HEK293 (cell line): ENCODE results near the gene RPL22.

Source experiments
- CTCF ChIA-PET: fragments of 350-600 bp; formaldehyde crosslinking; extraction: SDS; loops from one replicate; lab custom pipeline; 2021; ENCODE audit warnings: antibody characterized with exemption; lab: Yijun Ruan, JAX
- POLR2A ChIA-PET: fragments of 300-600 bp; formaldehyde crosslinking; extraction: SDS; loops from one replicate; lab custom pipeline; 2020; ENCODE audit warnings: antibody characterized with exemption, inconsistent platforms; lab: Yijun Ruan, JAX
- H3K27ac ChIP-seq: fragments of 200-500 bp; sonication (Bioruptor generic); 2 replicates; pipeline ENCODE4 v1.5.1; 2014; ENCODE audit warnings: low read depth, low read length, control low read depth, inconsistent platforms; ENCODE audit errors: extremely low read depth
- H3K36me3 ChIP-seq, 2 experiments: fragments of 200-500 bp in 1 of 2; sonication (Bioruptor generic) in 1 of 2; 1 replicate in 1 of 2; 2 replicates in 1 of 2; pipeline ENCODE4 v1.5.1; 2014 to 2017; ENCODE audit warnings: inconsistent platforms in 2 of 2, low read length in 2 of 2; ENCODE audit not compliant: control insufficient read depth in 2 of 2, insufficient read depth in 1 of 2
- H3K4me1 ChIP-seq: fragments of 200-500 bp; sonication (Bioruptor generic); 2 replicates; pipeline ENCODE4 v1.5.1; 2014; ENCODE audit warnings: mild to moderate bottlenecking, low read length, inconsistent platforms; ENCODE audit not compliant: control insufficient read depth, insufficient read depth
- H3K4me3 ChIP-seq: 2 replicates; pipeline ENCODE4 v1.5.1; 2011; ENCODE audit warnings: low read depth, mild to moderate bottlenecking, control low read depth, low read length, moderate library complexity
- H3K9me3 ChIP-seq: fragments of 200-500 bp; sonication (Bioruptor generic); 2 replicates; pipeline ENCODE4 v1.5.1; 2014; ENCODE audit warnings: low read depth, low read length, inconsistent platforms; ENCODE audit not compliant: control insufficient read depth, insufficient read depth
- KLF16 ChIP-seq: fragments of 450-650 bp; formaldehyde crosslinking; IDR thresholded peaks from 2 replicates; pipeline ENCODE4 v1.5.1; 2017; ENCODE audit warnings: missing biosample characterization, missing genetic modification characterization
- MEIS1 ChIP-seq: sonication (generic); formaldehyde crosslinking; IDR thresholded peaks from 2 replicates; pipeline ENCODE4 v1.8.1; 2022; ENCODE audit warnings: missing genetic modification reagents, mild to moderate bottlenecking, borderline replicate concordance
- ZFP41 ChIP-seq: fragments of 450-650 bp; formaldehyde crosslinking; IDR thresholded peaks from 2 replicates; pipeline ENCODE4 v1.5.1; 2016; ENCODE audit warnings: missing biosample characterization, missing genetic modification characterization, borderline replicate concordance
- ZNF132 ChIP-seq: fragments of 450-650 bp; formaldehyde crosslinking; IDR thresholded peaks from 2 replicates; pipeline ENCODE4 v1.5.1; 2017; ENCODE audit warnings: missing biosample characterization, missing genetic modification characterization, borderline replicate concordance
- ZNF146 ChIP-seq: fragments of 450-650 bp; formaldehyde crosslinking; IDR thresholded peaks from 2 replicates; pipeline ENCODE4 v1.5.1; 2016; ENCODE audit warnings: missing biosample characterization, missing genetic modification characterization
- ZNF302 ChIP-seq: fragments of 450-650 bp; formaldehyde crosslinking; IDR thresholded peaks from 2 replicates; pipeline ENCODE4 v1.5.1; 2016; ENCODE audit warnings: missing biosample characterization, missing genetic modification characterization, low read depth
- ZNF335 ChIP-seq: fragments of 450-650 bp; formaldehyde crosslinking; conservative IDR thresholded peaks from 2 replicates; pipeline ENCODE4 v1.5.1; 2016; ENCODE audit warnings: missing biosample characterization, missing genetic modification characterization
- ZNF394 ChIP-seq: fragments of 450-650 bp; formaldehyde crosslinking; IDR thresholded peaks from 2 replicates; pipeline ENCODE4 v1.5.1; 2016; ENCODE audit warnings: missing biosample characterization, missing genetic modification characterization, mild to moderate bottlenecking, moderate library complexity, borderline replicate concordance
- ZNF501 ChIP-seq: fragments of 450-650 bp; formaldehyde crosslinking; IDR thresholded peaks from 2 replicates; pipeline ENCODE4 v1.5.1; 2016; ENCODE audit warnings: missing biosample characterization, missing genetic modification characterization
- ZNF629 ChIP-seq: fragments of 450-650 bp; formaldehyde crosslinking; IDR thresholded peaks from 2 replicates; pipeline ENCODE4 v1.5.1; 2017; ENCODE audit warnings: missing biosample characterization, missing genetic modification characterization
- ZNF670 ChIP-seq: fragments of 450-650 bp; formaldehyde crosslinking; IDR thresholded peaks from 2 replicates; pipeline ENCODE4 v1.5.1; 2016; ENCODE audit warnings: missing biosample characterization, missing genetic modification characterization, low read depth
- ZNF768 ChIP-seq: fragments of 450-650 bp; formaldehyde crosslinking; IDR thresholded peaks from 2 replicates; pipeline ENCODE4 v1.5.1; 2018; ENCODE audit warnings: missing biosample characterization, mild to moderate bottlenecking, missing genetic modification characterization
- ZNF792 ChIP-seq: fragments of 450-650 bp; formaldehyde crosslinking; IDR thresholded peaks from 2 replicates; pipeline ENCODE4 v1.5.1; 2016; ENCODE audit warnings: missing biosample characterization, missing genetic modification characterization
- ZNF837 ChIP-seq: fragments of 450-650 bp; formaldehyde crosslinking; IDR thresholded peaks from 2 replicates; pipeline ENCODE4 v1.5.1; 2016; ENCODE audit warnings: missing biosample characterization, missing genetic modification characterization
- TF ChIP-seq, protein P1 (sequence below): fragments of 450-650 bp; formaldehyde crosslinking; IDR thresholded peaks from 2 replicates; pipeline ENCODE4; 2016; ENCODE audit warnings: missing biosample characterization, missing genetic modification characterization
- TF ChIP-seq, protein P2 (sequence below): fragments of 450-650 bp; formaldehyde crosslinking; IDR thresholded peaks from 2 replicates; pipeline ENCODE4 v1.5.1; 2016; ENCODE audit warnings: missing biosample characterization, missing genetic modification characterization, low read depth
- TF ChIP-seq, protein P3 (sequence below): fragments of 450-650 bp; formaldehyde crosslinking; IDR thresholded peaks from 2 replicates; pipeline ENCODE4 v1.5.1; 2016; ENCODE audit warnings: missing biosample characterization, missing genetic modification characterization
- TF ChIP-seq, protein P4 (sequence below): fragments of 450-650 bp; IDR thresholded peaks from 2 replicates; pipeline ENCODE4 v1.5.1; 2018; ENCODE audit warnings: missing biosample characterization, mild to moderate bottlenecking, missing genetic modification characterization
- TF ChIP-seq, protein P5 (sequence below): fragments of 450-650 bp; formaldehyde crosslinking; IDR thresholded peaks from 2 replicates; pipeline ENCODE4 v1.5.1; 2016; ENCODE audit warnings: missing biosample characterization, missing genetic modification characterization, borderline replicate concordance

RPL22 gene

DNA sequence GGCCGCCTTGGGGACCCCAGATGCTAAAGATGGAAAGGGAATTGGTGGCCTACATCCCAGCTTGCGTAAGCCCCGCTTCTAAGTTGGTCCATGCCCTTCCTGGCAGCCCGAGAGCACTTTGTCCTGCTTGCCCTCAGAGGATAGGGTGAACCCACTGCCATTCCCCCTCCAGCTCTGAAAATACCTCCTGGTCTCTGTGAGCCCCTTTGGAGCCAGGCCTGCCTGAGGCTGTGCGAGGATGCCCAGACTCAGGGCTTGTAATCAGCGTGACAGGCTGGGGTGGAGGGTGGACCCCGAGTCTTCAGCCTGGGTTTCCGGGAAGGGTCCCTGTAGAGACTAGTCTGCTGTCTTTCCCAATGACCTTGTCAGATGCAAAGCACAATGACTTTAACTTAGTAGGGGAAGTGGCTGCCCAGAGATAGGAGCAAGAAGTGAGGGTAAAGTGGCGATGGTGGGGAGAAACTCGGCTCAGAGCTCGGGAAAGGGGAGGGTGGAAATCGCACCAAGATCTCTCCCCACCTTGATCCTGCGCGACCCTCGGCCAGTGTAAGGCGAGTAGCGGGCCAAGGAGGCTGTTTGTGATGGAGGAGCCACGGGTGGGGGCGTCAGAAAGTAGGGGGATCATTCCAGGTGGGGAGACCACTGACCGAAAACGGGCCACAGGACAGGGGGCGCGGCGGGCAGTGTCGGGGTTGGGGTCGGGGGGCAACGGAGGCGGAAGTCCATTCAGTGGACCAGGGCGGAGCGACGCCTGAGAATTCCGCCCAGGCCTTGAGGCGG lies 41.9 kb upstream of the RPL22 start:
- Histone ChIP-seq H3K36me3 (no peaks in the 10 kb centered on the region), H3K9me3 (no peaks in the 10 kb centered on the region), H3K27ac (no peak overlapping the region), H3K4me1 (no peaks in the 10 kb centered on the region; the same call in 1 of the 2 replicates), H3K4me3 (no peak overlapping the region)
- ChIA-PET CTCF (interaction anchor here (1.3 to 2.1 kb wide), 2 partner anchors 36 to 102 kb away, joined by 4 to 8 read pairs; no protein-coding TSS in a partner anchor), POLR2A (no interaction called here)
- TF ChIP-seq, protein P1, sequence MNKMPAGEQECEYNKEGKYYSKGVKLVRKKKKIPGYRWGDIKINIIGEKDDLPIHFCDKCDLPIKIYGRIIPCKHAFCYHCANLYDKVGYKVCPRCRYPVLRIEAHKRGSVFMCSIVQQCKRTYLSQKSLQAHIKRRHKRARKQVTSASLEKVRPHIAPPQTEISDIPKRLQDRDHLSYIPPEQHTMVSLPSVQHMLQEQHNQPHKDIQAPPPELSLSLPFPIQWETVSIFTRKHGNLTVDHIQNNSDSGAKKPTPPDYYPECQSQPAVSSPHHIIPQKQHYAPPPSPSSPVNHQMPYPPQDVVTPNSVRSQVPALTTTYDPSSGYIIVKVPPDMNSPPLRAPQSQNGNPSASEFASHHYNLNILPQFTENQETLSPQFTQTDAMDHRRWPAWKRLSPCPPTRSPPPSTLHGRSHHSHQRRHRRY (tag by site-specific recombination), result no peak
- TF ChIP-seq, protein P2, sequence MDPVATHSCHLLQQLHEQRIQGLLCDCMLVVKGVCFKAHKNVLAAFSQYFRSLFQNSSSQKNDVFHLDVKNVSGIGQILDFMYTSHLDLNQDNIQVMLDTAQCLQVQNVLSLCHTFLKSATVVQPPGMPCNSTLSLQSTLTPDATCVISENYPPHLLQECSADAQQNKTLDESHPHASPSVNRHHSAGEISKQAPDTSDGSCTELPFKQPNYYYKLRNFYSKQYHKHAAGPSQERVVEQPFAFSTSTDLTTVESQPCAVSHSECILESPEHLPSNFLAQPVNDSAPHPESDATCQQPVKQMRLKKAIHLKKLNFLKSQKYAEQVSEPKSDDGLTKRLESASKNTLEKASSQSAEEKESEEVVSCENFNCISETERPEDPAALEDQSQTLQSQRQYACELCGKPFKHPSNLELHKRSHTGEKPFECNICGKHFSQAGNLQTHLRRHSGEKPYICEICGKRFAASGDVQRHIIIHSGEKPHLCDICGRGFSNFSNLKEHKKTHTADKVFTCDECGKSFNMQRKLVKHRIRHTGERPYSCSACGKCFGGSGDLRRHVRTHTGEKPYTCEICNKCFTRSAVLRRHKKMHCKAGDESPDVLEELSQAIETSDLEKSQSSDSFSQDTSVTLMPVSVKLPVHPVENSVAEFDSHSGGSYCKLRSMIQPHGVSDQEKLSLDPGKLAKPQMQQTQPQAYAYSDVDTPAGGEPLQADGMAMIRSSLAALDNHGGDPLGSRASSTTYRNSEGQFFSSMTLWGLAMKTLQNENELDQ (tag by site-specific recombination), result no peak
- no peak for TF ChIP-seq ZNF837 (tag by site-specific recombination)
- no peak for TF ChIP-seq ZNF335
- TF ChIP-seq ZNF670 (tag by site-specific recombination), result no peak
- no peak for TF ChIP-seq ZNF394 (tag by site-specific recombination)
- no peak for TF ChIP-seq ZNF501 (tag by site-specific recombination)
- no peak for TF ChIP-seq KLF16 (tag by site-specific recombination)
- no peak for TF ChIP-seq ZNF792 (tag by site-specific recombination)
- TF ChIP-seq ZNF146, result no peak
- TF ChIP-seq MEIS1 (CRISPR knock-in tag), result no peak
- TF ChIP-seq, protein P3, sequence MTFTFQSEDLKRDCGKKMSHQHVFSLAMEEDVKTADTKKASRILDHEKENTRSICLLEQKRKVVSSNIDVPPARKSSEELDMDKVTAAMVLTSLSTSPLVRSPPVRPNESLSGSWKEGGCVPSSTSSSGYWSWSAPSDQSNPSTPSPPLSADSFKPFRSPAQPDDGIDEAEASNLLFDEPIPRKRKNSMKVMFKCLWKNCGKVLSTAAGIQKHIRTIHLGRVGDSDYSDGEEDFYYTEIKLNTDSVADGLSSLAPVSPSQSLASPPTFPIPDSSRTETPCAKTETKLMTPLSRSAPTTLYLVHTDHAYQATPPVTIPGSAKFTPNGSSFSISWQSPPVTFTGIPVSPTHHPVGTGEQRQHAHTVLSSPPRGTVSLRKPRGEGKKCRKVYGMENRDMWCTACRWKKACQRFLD (tag by site-specific recombination), result no peak
- TF ChIP-seq ZNF132 (tag by site-specific recombination), result no peak
- no peak for TF ChIP-seq ZNF768 (tag by site-specific recombination)
- TF ChIP-seq ZNF629 (tag by site-specific recombination), result no peak
- TF ChIP-seq, protein P4, sequence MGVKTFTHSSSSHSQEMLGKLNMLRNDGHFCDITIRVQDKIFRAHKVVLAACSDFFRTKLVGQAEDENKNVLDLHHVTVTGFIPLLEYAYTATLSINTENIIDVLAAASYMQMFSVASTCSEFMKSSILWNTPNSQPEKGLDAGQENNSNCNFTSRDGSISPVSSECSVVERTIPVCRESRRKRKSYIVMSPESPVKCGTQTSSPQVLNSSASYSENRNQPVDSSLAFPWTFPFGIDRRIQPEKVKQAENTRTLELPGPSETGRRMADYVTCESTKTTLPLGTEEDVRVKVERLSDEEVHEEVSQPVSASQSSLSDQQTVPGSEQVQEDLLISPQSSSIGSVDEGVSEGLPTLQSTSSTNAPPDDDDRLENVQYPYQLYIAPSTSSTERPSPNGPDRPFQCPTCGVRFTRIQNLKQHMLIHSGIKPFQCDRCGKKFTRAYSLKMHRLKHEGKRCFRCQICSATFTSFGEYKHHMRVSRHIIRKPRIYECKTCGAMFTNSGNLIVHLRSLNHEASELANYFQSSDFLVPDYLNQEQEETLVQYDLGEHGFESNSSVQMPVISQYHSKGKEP (tag by site-specific recombination), result no peak
- TF ChIP-seq ZFP41 (tag by site-specific recombination), result no peak
- TF ChIP-seq, protein P5, sequence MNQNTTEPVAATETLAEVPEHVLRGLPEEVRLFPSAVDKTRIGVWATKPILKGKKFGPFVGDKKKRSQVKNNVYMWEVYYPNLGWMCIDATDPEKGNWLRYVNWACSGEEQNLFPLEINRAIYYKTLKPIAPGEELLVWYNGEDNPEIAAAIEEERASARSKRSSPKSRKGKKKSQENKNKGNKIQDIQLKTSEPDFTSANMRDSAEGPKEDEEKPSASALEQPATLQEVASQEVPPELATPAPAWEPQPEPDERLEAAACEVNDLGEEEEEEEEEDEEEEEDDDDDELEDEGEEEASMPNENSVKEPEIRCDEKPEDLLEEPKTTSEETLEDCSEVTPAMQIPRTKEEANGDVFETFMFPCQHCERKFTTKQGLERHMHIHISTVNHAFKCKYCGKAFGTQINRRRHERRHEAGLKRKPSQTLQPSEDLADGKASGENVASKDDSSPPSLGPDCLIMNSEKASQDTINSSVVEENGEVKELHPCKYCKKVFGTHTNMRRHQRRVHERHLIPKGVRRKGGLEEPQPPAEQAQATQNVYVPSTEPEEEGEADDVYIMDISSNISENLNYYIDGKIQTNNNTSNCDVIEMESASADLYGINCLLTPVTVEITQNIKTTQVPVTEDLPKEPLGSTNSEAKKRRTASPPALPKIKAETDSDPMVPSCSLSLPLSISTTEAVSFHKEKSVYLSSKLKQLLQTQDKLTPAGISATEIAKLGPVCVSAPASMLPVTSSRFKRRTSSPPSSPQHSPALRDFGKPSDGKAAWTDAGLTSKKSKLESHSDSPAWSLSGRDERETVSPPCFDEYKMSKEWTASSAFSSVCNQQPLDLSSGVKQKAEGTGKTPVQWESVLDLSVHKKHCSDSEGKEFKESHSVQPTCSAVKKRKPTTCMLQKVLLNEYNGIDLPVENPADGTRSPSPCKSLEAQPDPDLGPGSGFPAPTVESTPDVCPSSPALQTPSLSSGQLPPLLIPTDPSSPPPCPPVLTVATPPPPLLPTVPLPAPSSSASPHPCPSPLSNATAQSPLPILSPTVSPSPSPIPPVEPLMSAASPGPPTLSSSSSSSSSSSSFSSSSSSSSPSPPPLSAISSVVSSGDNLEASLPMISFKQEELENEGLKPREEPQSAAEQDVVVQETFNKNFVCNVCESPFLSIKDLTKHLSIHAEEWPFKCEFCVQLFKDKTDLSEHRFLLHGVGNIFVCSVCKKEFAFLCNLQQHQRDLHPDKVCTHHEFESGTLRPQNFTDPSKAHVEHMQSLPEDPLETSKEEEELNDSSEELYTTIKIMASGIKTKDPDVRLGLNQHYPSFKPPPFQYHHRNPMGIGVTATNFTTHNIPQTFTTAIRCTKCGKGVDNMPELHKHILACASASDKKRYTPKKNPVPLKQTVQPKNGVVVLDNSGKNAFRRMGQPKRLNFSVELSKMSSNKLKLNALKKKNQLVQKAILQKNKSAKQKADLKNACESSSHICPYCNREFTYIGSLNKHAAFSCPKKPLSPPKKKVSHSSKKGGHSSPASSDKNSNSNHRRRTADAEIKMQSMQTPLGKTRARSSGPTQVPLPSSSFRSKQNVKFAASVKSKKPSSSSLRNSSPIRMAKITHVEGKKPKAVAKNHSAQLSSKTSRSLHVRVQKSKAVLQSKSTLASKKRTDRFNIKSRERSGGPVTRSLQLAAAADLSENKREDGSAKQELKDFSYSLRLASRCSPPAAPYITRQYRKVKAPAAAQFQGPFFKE, result no peak
- no peak for TF ChIP-seq ZNF302 (tag by site-specific recombination)
